H9 (cell line): ENCODE results near the gene KDM1B. TPM values are rescaled to one million over a fixed set of nuclear protein-coding genes. Genes with fewer than 3 reads are reported as not detected.

Experiments used
- DNase-seq: peaks from one replicate; pipeline ENCODE4 v3.0.0-alpha.2; 2017
- H2AFZ ChIP-seq: one replicate; pipeline ENCODE4 v1.6.1; 2013; ENCODE audit warnings: mild to moderate bottlenecking, low read length, control low read depth, moderate library complexity
- H2AK5ac ChIP-seq: 2 replicates; pipeline ENCODE4 v1.6.1; 2013; ENCODE audit warnings: low read length, control low read depth, mixed read lengths; ENCODE audit not compliant: insufficient read length
- H2BK120ac ChIP-seq: one replicate; pipeline ENCODE4 v1.6.1; 2013; ENCODE audit warnings: low read depth, mild to moderate bottlenecking, low read length, control low read depth, inconsistent platforms; ENCODE audit not compliant: poor library complexity, severe bottlenecking
- H2BK12ac ChIP-seq: 2 replicates; pipeline ENCODE4 v1.6.1; 2013; ENCODE audit warnings: low read length, control low read depth, mixed read lengths, low read depth; ENCODE audit not compliant: insufficient read length
- H2BK15ac ChIP-seq: 2 replicates; pipeline ENCODE4 v1.6.1; 2013; ENCODE audit warnings: low read depth, low read length, control low read depth
- H2BK20ac ChIP-seq: one replicate; pipeline ENCODE4 v1.6.1; 2013; ENCODE audit warnings: low read depth, mild to moderate bottlenecking, low read length, control low read depth, inconsistent platforms; ENCODE audit not compliant: poor library complexity, severe bottlenecking
- H2BK5ac ChIP-seq: 2 replicates; pipeline ENCODE4 v1.6.1; 2013; ENCODE audit warnings: low read length, control low read depth, mixed read lengths; ENCODE audit not compliant: insufficient read length
- H3K14ac ChIP-seq: 2 replicates; pipeline ENCODE4 v1.6.1; 2013; ENCODE audit warnings: low read length, control low read depth; ENCODE audit not compliant: insufficient read depth
- H3K18ac ChIP-seq: 2 replicates; pipeline ENCODE4 v1.6.1; 2013; ENCODE audit warnings: low read depth, mild to moderate bottlenecking, mixed read lengths, low read length, control low read depth; ENCODE audit not compliant: insufficient read length
- H3K23ac ChIP-seq: 2 replicates; pipeline ENCODE4 v1.6.1; 2013; ENCODE audit warnings: low read length, control low read depth, mixed read lengths, low read depth; ENCODE audit not compliant: insufficient read length
- H3K23me2 ChIP-seq: 2 replicates; pipeline ENCODE4 v1.6.1; 2013; ENCODE audit warnings: low read depth, mild to moderate bottlenecking, mixed read lengths, low read length, control low read depth; ENCODE audit not compliant: insufficient read length, poor library complexity, severe bottlenecking
- H3K27ac ChIP-seq: 2 replicates; pipeline ENCODE4 v1.5.1; 2013; ENCODE audit warnings: low read length, control low read depth, mixed read lengths, low read depth; ENCODE audit not compliant: insufficient read length
- H3K27me3 ChIP-seq: 2 replicates; pipeline ENCODE4 v1.6.1; 2013; ENCODE audit warnings: low read length, control low read depth, inconsistent platforms; ENCODE audit not compliant: insufficient read depth
- H3K4ac ChIP-seq: 2 replicates; pipeline ENCODE4 v1.6.1; 2013; ENCODE audit warnings: low read depth, mild to moderate bottlenecking, control low read depth, inconsistent platforms, low read length, moderate library complexity
- H3K4me1 ChIP-seq: 2 replicates; pipeline ENCODE4 v1.6.1; 2013; ENCODE audit warnings: low read length, control low read depth, inconsistent platforms; ENCODE audit not compliant: insufficient read depth
- H3K4me2 ChIP-seq: 2 replicates; pipeline ENCODE4 v1.6.1; 2013; ENCODE audit warnings: low read length, control low read depth, mixed read lengths; ENCODE audit not compliant: insufficient read length, insufficient read depth
- H3K56ac ChIP-seq: 2 replicates; pipeline ENCODE4 v1.6.1; 2013; ENCODE audit warnings: low read depth, mild to moderate bottlenecking, mixed read lengths, low read length, control low read depth; ENCODE audit not compliant: insufficient read length
- H3K79me1 ChIP-seq: 2 replicates; pipeline ENCODE4 v1.6.1; 2013; ENCODE audit warnings: low read depth, mild to moderate bottlenecking, moderate library complexity, low read length, control low read depth, inconsistent platforms; ENCODE audit not compliant: insufficient read depth, poor library complexity, severe bottlenecking
- H3K79me2 ChIP-seq: 2 replicates; pipeline ENCODE4 v1.6.1; 2013; ENCODE audit warnings: low read length, control low read depth, inconsistent platforms; ENCODE audit not compliant: insufficient read depth
- H3K9ac ChIP-seq: 2 replicates; pipeline ENCODE4 v1.6.1; 2013; ENCODE audit warnings: low read length, control low read depth, mixed read lengths; ENCODE audit not compliant: insufficient read length; ENCODE audit errors: extremely low read depth
- H3K9me3 ChIP-seq: one replicate; pipeline ENCODE4 v1.6.1; 2013; ENCODE audit warnings: low read depth, low read length, inconsistent platforms; ENCODE audit not compliant: control insufficient read depth
- H3T11ph ChIP-seq: one replicate; pipeline ENCODE4 v1.6.1; 2013; ENCODE audit warnings: mild to moderate bottlenecking, low read length, control low read depth, inconsistent platforms
- H4K20me1 ChIP-seq: one replicate; pipeline ENCODE4 v1.6.1; 2013; ENCODE audit not compliant: control insufficient read depth, insufficient read length, insufficient read depth
- H4K5ac ChIP-seq: 2 replicates; pipeline ENCODE4 v1.6.1; 2013; ENCODE audit warnings: low read depth, mild to moderate bottlenecking, mixed read lengths, low read length, control low read depth; ENCODE audit not compliant: insufficient read length
- H4K8ac ChIP-seq: replicated peaks from 2 replicates; pipeline ENCODE4 v1.6.1; 2013; ENCODE audit warnings: low read length, control low read depth, mixed read lengths, low read depth; ENCODE audit not compliant: insufficient read length
- H4K91ac ChIP-seq: 2 replicates; pipeline ENCODE4 v1.6.1; 2013; ENCODE audit warnings: low read depth, mild to moderate bottlenecking, moderate library complexity, mixed read lengths, low read length, control low read depth; ENCODE audit not compliant: insufficient read length
- H3K27ac Mint-ChIP-seq, 3 experiments: 2 replicates in 2 of 3; 3 replicates in 1 of 3; pipeline ENCODE4 v1.8.0; 2020 to 2021; ENCODE audit warnings: mixed read lengths in 3 of 3, mild to moderate bottlenecking in 1 of 3, moderate library complexity in 1 of 3
- H3K27me3 Mint-ChIP-seq: 2 replicates; pipeline ENCODE4 v1.8.0; 2021; ENCODE audit warnings: low read depth, mild to moderate bottlenecking, moderate library complexity, mixed read lengths
- H3K36me3 Mint-ChIP-seq, 3 experiments: 2 replicates in 2 of 3; 3 replicates in 1 of 3; pipeline ENCODE4 v1.8.0; 2020 to 2021; ENCODE audit warnings: low read depth in 3 of 3, mixed read lengths in 3 of 3; ENCODE audit not compliant: insufficient read depth in 1 of 3
- H3K4me1 Mint-ChIP-seq, 2 experiments: 2 replicates each; pipeline ENCODE4 v1.8.0; 2020; ENCODE audit warnings: mixed read lengths in 2 of 2
- H3K4me3 Mint-ChIP-seq, 2 experiments: 2 replicates in 1 of 2; 3 replicates in 1 of 2; pipeline ENCODE4 v1.8.0; 2020 to 2021; ENCODE audit warnings: mild to moderate bottlenecking in 2 of 2, mixed read lengths in 2 of 2, moderate library complexity in 1 of 2
- H3K9me3 Mint-ChIP-seq, 2 experiments: 2 replicates in 1 of 2; 3 replicates in 1 of 2; pipeline ENCODE4 v1.8.0; 2020; ENCODE audit warnings: mild to moderate bottlenecking in 2 of 2, mixed read lengths in 2 of 2, moderate library complexity in 1 of 2
- CTCF ChIP-seq: fragments of 200-600 bp; sonication (generic); conservative IDR thresholded peaks from 3 replicates; pipeline ENCODE4 v1.8.0; 2021; ENCODE audit warnings: antibody characterized with exemption, mild to moderate bottlenecking
- WGBS: extraction: QIAGEN DNeasy Blood & Tissue Kit; methylation state at CpG from one replicate; pipeline ENCODE4 v1.1.7; 2013; ENCODE audit warnings: missing lambda C conversion rate, low lambda C conversion rate, mixed read lengths; ENCODE audit not compliant: insufficient read length; ENCODE audit errors: extremely low coverage; 5-methylcytosine and 5-hydroxymethylcytosine counted together
- total RNA-seq: library from RNA; stranded (reverse); gene quantifications from 2 replicates; pipeline ENCODE4 v1.2.1, GENCODE V29; 2021

Gene KDM1B
- total RNA-seq, 1 experiment from 2014 or later: 5.4 TPM

- no peaks in the 10 kb centered on the region for H3K79me2 ChIP-seq
- H3K79me1 ChIP-seq: no peaks in the 10 kb centered on the region
- DNase-seq: no peak
- Mint-ChIP-seq H3K4me1 (peaks cover 6 to 14% of the 10 kb centered on the region in 2 experiments), H3K9me3 (no peaks in the 10 kb centered on the region), H3K27me3 (no peaks in the 10 kb centered on the region), H3K4me3 (no peak overlapping the region; a peak in 1 of 5 replicates), H3K36me3 (peaks cover 9 to 48% (median 31%) of the 10 kb centered on the region in 3 experiments; a peak in 6 of 7 replicates), H3K27ac (peak overlapping the region in 2 of 3 experiments; percentile 36 to 67; a peak in 5 of 7 replicates)
- no peak overlapping the region for H2BK20ac ChIP-seq
- H2AFZ ChIP-seq: no peak overlapping the region
- H3K4me2 ChIP-seq: no peak overlapping the region
- TF ChIP-seq CTCF: no peak
- H3K9ac ChIP-seq: no peak overlapping the region
- no peak overlapping the region for H3K56ac ChIP-seq
- no peak overlapping the region for H3K27ac ChIP-seq
- no peak overlapping the region for H3T11ph ChIP-seq
- no peaks in the 10 kb centered on the region for H3K4me1 ChIP-seq
- H3K4ac ChIP-seq: no peak overlapping the region
- H2AK5ac ChIP-seq: no peak overlapping the region
- H3K18ac ChIP-seq: no peak overlapping the region
- no peak overlapping the region for H3K23ac ChIP-seq
- no peak overlapping the region for H2BK12ac ChIP-seq
- no peaks in the 10 kb centered on the region for H3K23me2 ChIP-seq
- no peak overlapping the region for H4K91ac ChIP-seq
- H4K8ac ChIP-seq: no peak overlapping the region
- H4K5ac ChIP-seq: no peak overlapping the region
- H3K14ac ChIP-seq: no peak overlapping the region
- no peak overlapping the region for H2BK5ac ChIP-seq
- H3K27me3 ChIP-seq: no peaks in the 10 kb centered on the region
- no peaks in the 10 kb centered on the region for H4K20me1 ChIP-seq
- no peak overlapping the region for H2BK15ac ChIP-seq
- no CpG with 5 or more reads among the region's 3 CpGs for WGBS
- H3K9me3 ChIP-seq: no peaks in the 10 kb centered on the region
- no peak overlapping the region for H2BK120ac ChIP-seq
These were observed 23.9 kb downstream of the KDM1B start for GRCh38 chr6:18178960-18179615.
